Lower leg skin (tissue), 3 donors: Measurements from ENCODE around the gene RHOF.

Source experiments
- CTCF ChIP-seq, 3 donors: fragments of 450-650 bp; IDR thresholded peaks; one replicate each; pipeline ENCODE4 v1.5.1; 2016; ENCODE audit warnings: antibody characterized with exemption in 3 of 3, mild to moderate bottlenecking in 3 of 3, moderate library complexity in 2 of 3
- POLR2A ChIP-seq, 2 donors: fragments of 450-650 bp; IDR thresholded peaks; one replicate each; pipeline ENCODE4 v1.6.1; 2016 to 2017; ENCODE audit warnings: antibody characterized with exemption in 2 of 2, mild to moderate bottlenecking in 1 of 2, moderate library complexity in 1 of 2

- TF ChIP-seq POLR2A (IDR thresholded peaks at IDR 0.05): no peak
- TF ChIP-seq CTCF (IDR thresholded peaks at IDR 0.05): no peak
These were observed 11.9 kb upstream of the RHOF start for GRCh38 chr12:121805171-121806008.
